Thoracic aorta (tissue), 2 donors: Measurements from ENCODE around the gene COP1. TPM values are rescaled to one million over a fixed set of nuclear protein-coding genes. Genes with fewer than 3 reads are reported as not detected.

Source experiments
- ATAC-seq: fragments of 150-250 bp; one replicate; pipeline ENCODE4 v1.8.0; 2017; ENCODE audit warnings: low read depth; ENCODE audit not compliant: insufficient number of reproducible peaks, low FRiP score
- DNase-seq: peaks from one replicate; pipeline ENCODE4 v3.0.0-alpha.2; 2020; ENCODE audit warnings: low spot score
- H3K27ac ChIP-seq, 2 donors: fragments of 200-600 bp; sonication (generic); 1 replicate in 1 of 2; 2 replicates in 1 of 2; pipeline ENCODE4 v1.5.1; 2016; ENCODE audit warnings: mild to moderate bottlenecking in 2 of 2, moderate library complexity in 2 of 2
- H3K27me3 ChIP-seq: fragments of 200-600 bp; sonication (generic); replicated peaks from 2 replicates; pipeline ENCODE4 v1.6.0; 2016; ENCODE audit warnings: mild to moderate bottlenecking; ENCODE audit not compliant: insufficient read depth
- H3K36me3 ChIP-seq: fragments of 200-600 bp; sonication (generic); one replicate; pipeline ENCODE4 v1.5.1; 2016
- H3K4me1 ChIP-seq, 2 donors: fragments of 200-600 bp; sonication (generic); 1 replicate in 1 of 2; 2 replicates in 1 of 2; pipeline versions ENCODE4 v1.5.1 to v1.6.0; 2016; ENCODE audit warnings: low read depth in 2 of 2, mild to moderate bottlenecking in 1 of 2; ENCODE audit not compliant: control insufficient read depth in 1 of 2
- H3K4me3 ChIP-seq: fragments of 200-600 bp; sonication (generic); 2 replicates; pipeline ENCODE4 v1.5.1; 2016; ENCODE audit warnings: mild to moderate bottlenecking
- H3K9me3 ChIP-seq: fragments of 200-600 bp; sonication (generic); 2 replicates; pipeline ENCODE4 v1.5.1; 2016
- total RNA-seq, 2 donors: library from RNA; depleted of rRNA; stranded (reverse); fragments of >200 nt; gene quantifications; one replicate each; pipeline versions ENCODE4 v1.1.0 to v1.2.3, GENCODE V29; 2016
- TF ChIP-seq, protein P1 (sequence below): fragments of 200-600 bp; sonication (generic); IDR thresholded peaks from one replicate; pipeline ENCODE4 v1.5.1; 2019; ENCODE audit warnings: antibody characterized with exemption

The COP1 gene
- total RNA-seq, 2 donors from 2014 or later: 62.2 to 68.6 TPM

DNA sequence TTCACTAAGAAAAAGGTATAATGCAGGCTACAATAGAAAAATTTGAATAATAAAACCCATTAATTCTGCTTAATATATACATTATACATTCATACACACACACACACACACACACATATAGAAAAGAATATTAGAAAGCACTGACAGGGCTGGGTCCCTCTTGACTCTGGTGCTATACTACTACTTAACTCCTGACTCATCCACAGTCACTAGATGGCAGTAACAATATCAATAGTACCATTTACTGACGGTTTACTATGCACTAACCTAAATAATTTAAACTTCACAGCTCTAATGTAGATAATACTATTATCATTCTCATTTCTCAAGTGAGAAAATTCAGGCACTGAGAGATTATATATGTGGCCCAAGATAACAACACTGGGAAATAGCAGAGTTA is 87.5 kb downstream of the COP1 start:
- DNase-seq: no peak
- ATAC-seq: no peak
- H3K4me3 ChIP-seq: no peak overlapping the region
- TF ChIP-seq, protein P1, sequence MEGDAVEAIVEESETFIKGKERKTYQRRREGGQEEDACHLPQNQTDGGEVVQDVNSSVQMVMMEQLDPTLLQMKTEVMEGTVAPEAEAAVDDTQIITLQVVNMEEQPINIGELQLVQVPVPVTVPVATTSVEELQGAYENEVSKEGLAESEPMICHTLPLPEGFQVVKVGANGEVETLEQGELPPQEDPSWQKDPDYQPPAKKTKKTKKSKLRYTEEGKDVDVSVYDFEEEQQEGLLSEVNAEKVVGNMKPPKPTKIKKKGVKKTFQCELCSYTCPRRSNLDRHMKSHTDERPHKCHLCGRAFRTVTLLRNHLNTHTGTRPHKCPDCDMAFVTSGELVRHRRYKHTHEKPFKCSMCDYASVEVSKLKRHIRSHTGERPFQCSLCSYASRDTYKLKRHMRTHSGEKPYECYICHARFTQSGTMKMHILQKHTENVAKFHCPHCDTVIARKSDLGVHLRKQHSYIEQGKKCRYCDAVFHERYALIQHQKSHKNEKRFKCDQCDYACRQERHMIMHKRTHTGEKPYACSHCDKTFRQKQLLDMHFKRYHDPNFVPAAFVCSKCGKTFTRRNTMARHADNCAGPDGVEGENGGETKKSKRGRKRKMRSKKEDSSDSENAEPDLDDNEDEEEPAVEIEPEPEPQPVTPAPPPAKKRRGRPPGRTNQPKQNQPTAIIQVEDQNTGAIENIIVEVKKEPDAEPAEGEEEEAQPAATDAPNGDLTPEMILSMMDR: no peak
- no peaks in the 10 kb centered on the region for H3K27me3 ChIP-seq
- no peaks in the 10 kb centered on the region for H3K4me1 ChIP-seq
- peaks cover 10% of the 10 kb centered on the region for H3K36me3 ChIP-seq
- H3K9me3 ChIP-seq: peaks cover 4% of the 10 kb centered on the region
- H3K27ac ChIP-seq: no peak overlapping the region

DNA sequence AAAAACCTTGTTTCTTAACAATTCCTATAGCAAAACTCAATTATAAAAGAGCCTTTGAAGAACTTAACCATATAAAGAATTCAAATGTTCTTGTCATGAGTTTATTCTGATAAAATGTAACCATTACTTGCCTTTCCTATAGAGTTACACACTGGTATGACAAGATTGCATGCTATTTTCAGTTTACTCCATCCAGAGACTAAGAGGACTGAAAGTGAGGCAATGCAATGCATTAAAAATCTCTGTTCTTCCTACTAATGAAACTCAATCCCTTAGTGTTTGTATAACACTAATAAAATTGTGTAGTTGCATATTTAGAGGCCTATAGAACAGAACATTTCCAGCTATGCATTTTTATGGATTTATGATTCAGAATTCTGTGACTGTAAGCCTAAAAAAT is 88.1 kb downstream of the COP1 start:
- Histone ChIP-seq H3K27me3 (no peaks in the 10 kb centered on the region), H3K4me3 (no peak overlapping the region), H3K4me1 (no peaks in the 10 kb centered on the region), H3K27ac (no peak overlapping the region), H3K9me3 (peaks cover 4% of the 10 kb centered on the region), H3K36me3 (peaks cover 10% of the 10 kb centered on the region)
- TF ChIP-seq, protein P1: no peak
- DNase-seq (no peak), ATAC-seq (no peak)

DNA sequence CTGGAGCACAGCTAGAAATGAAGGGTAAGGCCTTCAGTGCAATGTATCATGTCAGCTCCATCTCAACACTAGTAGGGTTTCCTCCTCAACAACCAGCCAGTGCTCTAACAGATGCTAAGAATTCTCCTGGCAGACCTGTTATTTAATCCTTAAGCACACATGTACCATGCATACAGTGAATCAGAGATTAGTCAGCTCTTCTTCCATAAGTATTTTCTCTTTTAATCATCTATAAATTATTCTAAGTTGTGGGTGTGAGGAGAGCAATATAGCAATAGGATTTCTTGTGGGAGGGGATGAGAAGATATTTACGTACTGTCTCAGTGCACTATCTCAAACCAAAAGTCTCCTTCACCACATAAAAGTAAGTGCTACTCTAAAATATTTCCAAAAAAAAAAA is 95.3 kb downstream of the COP1 start:
- Histone ChIP-seq H3K4me1 (peaks cover 5 to 10% of the 10 kb centered on the region in 2 donors), H3K4me3 (no peak overlapping the region), H3K9me3 (no peaks in the 10 kb centered on the region), H3K27ac (no peak overlapping the region), H3K36me3 (peaks cover 10% of the 10 kb centered on the region), H3K27me3 (no peaks in the 10 kb centered on the region)
- TF ChIP-seq, protein P1: no peak
- DNase-seq: no peak
- no peak for ATAC-seq

DNA sequence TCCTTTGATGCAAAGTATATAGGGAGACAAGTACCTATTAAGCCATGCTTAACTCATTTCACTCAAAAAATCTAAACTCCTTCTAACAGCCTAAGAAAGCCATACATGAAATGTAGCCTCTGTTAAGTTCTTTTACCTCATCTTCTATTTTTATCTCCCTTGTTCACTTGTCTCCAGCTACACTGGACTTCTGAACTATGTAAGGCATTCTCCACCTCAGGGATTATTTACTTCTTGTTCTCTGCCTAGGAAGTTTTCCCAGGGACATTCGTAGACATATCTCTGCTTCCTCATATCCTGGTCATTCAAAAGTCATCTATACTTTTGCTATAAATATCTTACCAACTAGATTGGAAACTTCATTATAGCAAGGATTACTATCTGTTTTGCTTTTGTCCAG is 96.9 kb downstream of the COP1 start:
- TF ChIP-seq, protein P1: no peak
- no peak overlapping the region for H3K27ac ChIP-seq
- H3K9me3 ChIP-seq: no peaks in the 10 kb centered on the region
- H3K27me3 ChIP-seq: no peaks in the 10 kb centered on the region
- peaks cover 5 to 10% of the 10 kb centered on the region in 2 donors for H3K4me1 ChIP-seq
- H3K4me3 ChIP-seq: no peak overlapping the region
- peaks cover 4% of the 10 kb centered on the region for H3K36me3 ChIP-seq
- ATAC-seq (no peak), DNase-seq (no peak)

DNA sequence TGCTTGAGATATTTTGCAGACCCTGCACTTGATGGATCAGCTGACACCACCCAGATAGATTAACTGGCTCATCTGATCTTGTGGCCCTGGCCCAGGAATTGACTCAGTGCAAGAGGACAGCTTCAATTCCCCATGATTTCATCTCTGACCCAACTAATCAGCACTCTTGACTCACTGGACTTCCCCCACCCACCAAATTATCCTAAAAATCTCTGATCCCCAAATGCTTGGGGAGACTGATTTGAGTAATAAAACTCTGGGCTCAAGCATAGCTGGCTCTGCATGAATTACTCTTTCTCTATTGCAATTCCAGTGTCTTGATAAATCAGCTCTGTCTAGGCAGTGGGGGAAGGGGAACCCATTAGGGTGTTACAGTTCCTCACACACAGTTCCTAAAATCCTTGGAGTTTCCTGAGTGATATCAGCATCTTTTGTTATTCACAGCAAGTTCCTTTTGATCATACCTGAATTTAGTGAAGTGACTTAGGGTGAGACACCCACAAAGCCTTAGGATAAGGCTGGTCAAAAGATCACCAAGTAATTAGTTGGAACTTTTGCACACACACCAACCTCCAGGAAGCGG is 104.2 kb downstream of the COP1 start:
- DNase-seq (no peak), ATAC-seq (no peak)
- TF ChIP-seq, protein P1: no peak
- Histone ChIP-seq H3K4me1 (no peaks in the 10 kb centered on the region), H3K27me3 (no peaks in the 10 kb centered on the region), H3K9me3 (peaks cover 12% of the 10 kb centered on the region), H3K27ac (no peak overlapping the region), H3K36me3 (peaks cover 13% of the 10 kb centered on the region), H3K4me3 (no peak overlapping the region)
